Mesothelial cell of epicardium (in vitro differentiated cells): ENCODE measurements around the gene CCDC137. TPM values are rescaled to one million over a fixed set of nuclear protein-coding genes. Genes with fewer than 3 reads are reported as not detected.

Experiments used
- DNase-seq, 2 experiments: peaks; one replicate each; pipeline ENCODE4 v3.0.0; 2021; ENCODE audit warnings: low spot score in 2 of 2; ENCODE audit not compliant: unreplicated experiment in 2 of 2
- H3K27ac Mint-ChIP-seq: 2 replicates; pipeline ENCODE4 v1.8.0; 2021; ENCODE audit warnings: mixed read lengths
- H3K27me3 Mint-ChIP-seq: 2 replicates; pipeline ENCODE4 v1.8.0; 2021; ENCODE audit warnings: low read depth, mixed read lengths
- H3K36me3 Mint-ChIP-seq: 2 replicates; pipeline ENCODE4 v1.8.0; 2021; ENCODE audit warnings: mixed read lengths
- H3K4me1 Mint-ChIP-seq: 2 replicates; pipeline ENCODE4 v1.8.0; 2021; ENCODE audit warnings: mixed read lengths
- H3K4me3 Mint-ChIP-seq: 2 replicates; pipeline ENCODE4 v1.8.0; 2021; ENCODE audit warnings: mild to moderate bottlenecking, moderate library complexity, mixed read lengths
- H3K9me3 Mint-ChIP-seq: 2 replicates; pipeline ENCODE4 v1.8.0; 2021; ENCODE audit warnings: mixed read lengths
- CTCF ChIP-seq: fragments of 200-600 bp; sonication (generic); IDR thresholded peaks from one replicate; pipeline ENCODE4 v1.5.0; 2021; ENCODE audit warnings: antibody characterized with exemption; ENCODE audit not compliant: unreplicated experiment
- total RNA-seq: library from RNA; stranded (reverse); gene quantifications from 3 replicates; pipeline ENCODE4 v1.2.1, GENCODE V29; 2021

Gene CCDC137
- total RNA-seq, 1 donor from 2014 or later: 19.6 TPM

DNA sequence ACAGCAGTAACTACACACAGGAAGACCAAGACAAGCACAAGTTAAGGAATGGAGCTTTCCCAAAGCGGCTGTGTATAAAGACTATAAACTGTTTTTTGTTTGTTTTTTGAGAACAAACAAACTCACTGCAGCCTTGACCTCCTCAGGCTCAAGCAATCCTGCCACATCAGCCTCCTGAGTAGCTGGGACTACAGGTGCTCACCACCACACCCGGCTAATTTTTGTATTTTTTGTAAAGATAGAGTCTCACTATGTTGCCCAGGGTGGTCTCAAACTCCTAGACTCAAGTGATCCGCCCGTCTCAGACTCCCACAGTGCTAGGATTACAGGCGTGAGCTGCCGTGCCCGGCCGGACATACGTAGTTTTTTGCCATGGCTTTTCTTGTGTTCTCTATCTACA lies 6.1 kb upstream of the CCDC137 start:
- Mint-ChIP-seq H3K36me3 (no peaks in the 10 kb centered on the region), H3K27ac (no peak overlapping the region), H3K4me1 (peaks cover 3% of the 10 kb centered on the region), H3K27me3 (no peaks in the 10 kb centered on the region), H3K9me3 (no peaks in the 10 kb centered on the region), H3K4me3 (no peak overlapping the region)
- no peak for DNase-seq
- TF ChIP-seq CTCF: no peak

DNA sequence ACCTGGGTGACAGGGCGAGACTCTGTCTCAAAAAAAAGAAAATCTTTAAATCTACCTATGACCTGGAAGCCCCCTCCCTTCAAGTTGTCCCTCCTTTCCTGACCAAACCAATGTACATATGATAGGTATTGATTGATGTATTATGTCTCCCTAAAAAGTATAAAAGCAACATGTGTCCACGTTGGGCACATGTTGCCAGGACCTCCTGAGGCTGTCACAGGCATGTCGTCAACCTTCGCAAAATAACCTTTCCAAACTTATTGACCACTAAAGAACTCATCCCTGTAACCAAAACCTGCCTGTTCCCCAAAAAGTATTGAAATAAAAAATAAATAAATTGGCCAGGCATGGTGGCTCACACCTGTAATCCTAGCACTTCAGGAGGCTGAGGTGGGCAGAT lies 4.5 kb upstream of the CCDC137 start:
- Mint-ChIP-seq H3K36me3 (no peaks in the 10 kb centered on the region), H3K4me1 (peaks cover 14% of the 10 kb centered on the region), H3K4me3 (no peak overlapping the region), H3K27ac (no peak overlapping the region), H3K27me3 (no peaks in the 10 kb centered on the region), H3K9me3 (no peaks in the 10 kb centered on the region)
- no peak for DNase-seq
- TF ChIP-seq CTCF: no peak

DNA sequence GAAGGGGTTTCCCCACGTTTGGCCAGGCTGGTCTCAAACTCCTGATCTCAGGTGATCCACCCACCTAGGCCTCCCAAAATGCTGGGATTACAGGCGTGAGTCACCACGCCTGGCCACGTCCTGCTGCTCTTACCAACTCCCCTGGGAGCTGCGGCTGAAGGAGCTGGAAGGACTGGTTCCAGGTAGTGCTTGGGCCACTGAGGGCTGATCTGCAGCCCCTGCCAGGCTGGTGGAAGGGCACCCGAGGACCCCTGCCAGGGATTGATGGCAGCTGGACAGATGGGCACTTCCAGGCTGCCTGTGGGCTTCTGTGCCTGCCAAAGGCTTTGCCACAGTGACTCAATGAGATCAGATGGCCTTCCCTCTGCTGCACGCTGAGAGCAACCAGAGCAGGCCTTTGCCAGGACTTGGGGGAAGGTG lies 2.5 kb upstream of the CCDC137 start:
- Mint-ChIP-seq H3K9me3 (no peaks in the 10 kb centered on the region), H3K4me3 (no peak overlapping the region), H3K27me3 (no peaks in the 10 kb centered on the region), H3K4me1 (peaks cover 26% of the 10 kb centered on the region), H3K36me3 (peaks cover 2% of the 10 kb centered on the region), H3K27ac (no peak overlapping the region)
- TF ChIP-seq CTCF: no peak
- no peak for DNase-seq

GRCh38 chr17:81665205-81666091 lies 1.1 kb upstream of the CCDC137 start:
- TF ChIP-seq CTCF: no peak
- H3K36me3 Mint-ChIP-seq: peaks cover 8% of the 10 kb centered on the region
- peak overlapping the region; percentile 98 for H3K27ac Mint-ChIP-seq
- H3K9me3 Mint-ChIP-seq: no peaks in the 10 kb centered on the region
- no peak for DNase-seq
- H3K4me3 Mint-ChIP-seq: peak overlapping the region; percentile 91
- peaks cover 22% of the 10 kb centered on the region for H3K4me1 Mint-ChIP-seq
- no peaks in the 10 kb centered on the region for H3K27me3 Mint-ChIP-seq

DNA sequence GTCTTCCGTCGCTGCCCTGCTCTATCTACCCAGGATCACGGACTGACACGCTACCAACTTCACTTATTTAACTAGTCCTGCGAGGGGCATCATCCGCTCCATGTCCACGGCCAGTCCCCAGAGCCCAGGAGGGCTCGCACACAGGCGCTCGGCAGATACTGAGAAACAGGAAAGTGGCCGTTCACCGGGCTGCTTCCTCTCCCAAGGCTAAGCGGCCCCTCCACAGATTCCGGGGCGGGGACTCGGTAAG lies 520 bp upstream of the CCDC137 start:
- H3K4me1 Mint-ChIP-seq: peaks cover 22% of the 10 kb centered on the region
- no peaks in the 10 kb centered on the region for H3K9me3 Mint-ChIP-seq
- H3K4me3 Mint-ChIP-seq: peak overlapping the region; percentile 91
- DNase-seq: no peak
- no peak for TF ChIP-seq CTCF
- H3K27me3 Mint-ChIP-seq: no peaks in the 10 kb centered on the region
- H3K36me3 Mint-ChIP-seq: peaks cover 8% of the 10 kb centered on the region
- peak overlapping the region; percentile 98 for H3K27ac Mint-ChIP-seq
